ENCODE data around the gene SCAPER.

DNA sequence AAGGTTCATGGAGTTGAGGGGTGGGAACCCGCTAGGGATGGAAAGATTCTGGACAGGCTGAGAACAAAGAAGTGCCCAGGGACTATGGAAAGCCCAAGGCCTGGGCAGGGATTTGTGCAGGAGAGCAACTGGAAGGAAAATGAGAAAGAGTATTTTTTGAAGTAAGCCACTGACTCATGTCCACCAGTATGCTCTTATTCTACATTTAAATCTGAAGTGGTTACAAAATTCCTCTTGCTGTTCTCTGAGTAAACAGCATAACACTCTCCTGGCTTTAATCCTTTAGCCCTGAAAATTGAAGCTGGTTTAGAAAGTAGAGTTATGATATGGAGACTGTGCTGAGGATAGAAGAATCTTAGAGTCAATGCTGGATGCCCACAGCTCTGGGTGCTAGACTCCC, 403.4 kb downstream of the SCAPER start:
- TF ChIP-seq POLR2AphosphoS5 (IDR thresholded peaks at IDR 0.05) (no peak), POLR2A (IDR thresholded peaks at IDR 0.05; ENCODE audit: low read depth) (no peak)
- TF ChIP-seq, protein P1, sequence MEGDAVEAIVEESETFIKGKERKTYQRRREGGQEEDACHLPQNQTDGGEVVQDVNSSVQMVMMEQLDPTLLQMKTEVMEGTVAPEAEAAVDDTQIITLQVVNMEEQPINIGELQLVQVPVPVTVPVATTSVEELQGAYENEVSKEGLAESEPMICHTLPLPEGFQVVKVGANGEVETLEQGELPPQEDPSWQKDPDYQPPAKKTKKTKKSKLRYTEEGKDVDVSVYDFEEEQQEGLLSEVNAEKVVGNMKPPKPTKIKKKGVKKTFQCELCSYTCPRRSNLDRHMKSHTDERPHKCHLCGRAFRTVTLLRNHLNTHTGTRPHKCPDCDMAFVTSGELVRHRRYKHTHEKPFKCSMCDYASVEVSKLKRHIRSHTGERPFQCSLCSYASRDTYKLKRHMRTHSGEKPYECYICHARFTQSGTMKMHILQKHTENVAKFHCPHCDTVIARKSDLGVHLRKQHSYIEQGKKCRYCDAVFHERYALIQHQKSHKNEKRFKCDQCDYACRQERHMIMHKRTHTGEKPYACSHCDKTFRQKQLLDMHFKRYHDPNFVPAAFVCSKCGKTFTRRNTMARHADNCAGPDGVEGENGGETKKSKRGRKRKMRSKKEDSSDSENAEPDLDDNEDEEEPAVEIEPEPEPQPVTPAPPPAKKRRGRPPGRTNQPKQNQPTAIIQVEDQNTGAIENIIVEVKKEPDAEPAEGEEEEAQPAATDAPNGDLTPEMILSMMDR (IDR thresholded peaks at IDR 0.05) = no peak

All from esophagus muscularis mucosa (tissue), 3 donors.